C4-2B (cell line): ENCODE results near the gene BRK1.
"Not testable (repeated sequence)": the region's sequence is repeated elsewhere in the genome, so short reads cannot be mapped to it uniquely, and the experiment has no call there.

Experiments
- ZFX ChIP-seq: fragments of 450-650 bp; IDR thresholded peaks from 2 replicates; pipeline ENCODE4 v1.6.1; 2017
- TF ChIP-seq, protein P1 (sequence below): fragments of 450-650 bp; conservative IDR thresholded peaks from 2 replicates; pipeline ENCODE4 v1.5.1; 2017; ENCODE audit warnings: mild to moderate bottlenecking

DNA sequence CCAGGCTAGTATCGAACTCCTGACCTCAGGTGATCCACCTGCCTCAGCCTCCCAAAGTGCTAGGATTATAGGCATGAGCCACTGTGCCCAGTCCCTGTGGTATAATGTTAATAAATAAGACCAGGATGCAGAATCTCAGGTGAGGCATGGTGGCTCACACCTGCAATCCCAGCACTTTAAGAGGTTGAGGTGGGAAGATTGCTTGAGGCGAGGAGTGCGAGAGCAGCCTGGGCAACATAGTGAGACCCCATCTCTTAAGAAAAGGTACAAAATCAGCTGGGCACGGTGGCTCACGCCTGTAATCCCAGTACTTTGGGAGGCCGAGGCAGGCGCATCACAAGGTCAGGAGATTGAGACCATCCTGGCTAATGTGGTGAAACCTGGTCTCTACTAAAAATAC lies 59.9 kb downstream of the BRK1 start:
- TF ChIP-seq, protein P1, sequence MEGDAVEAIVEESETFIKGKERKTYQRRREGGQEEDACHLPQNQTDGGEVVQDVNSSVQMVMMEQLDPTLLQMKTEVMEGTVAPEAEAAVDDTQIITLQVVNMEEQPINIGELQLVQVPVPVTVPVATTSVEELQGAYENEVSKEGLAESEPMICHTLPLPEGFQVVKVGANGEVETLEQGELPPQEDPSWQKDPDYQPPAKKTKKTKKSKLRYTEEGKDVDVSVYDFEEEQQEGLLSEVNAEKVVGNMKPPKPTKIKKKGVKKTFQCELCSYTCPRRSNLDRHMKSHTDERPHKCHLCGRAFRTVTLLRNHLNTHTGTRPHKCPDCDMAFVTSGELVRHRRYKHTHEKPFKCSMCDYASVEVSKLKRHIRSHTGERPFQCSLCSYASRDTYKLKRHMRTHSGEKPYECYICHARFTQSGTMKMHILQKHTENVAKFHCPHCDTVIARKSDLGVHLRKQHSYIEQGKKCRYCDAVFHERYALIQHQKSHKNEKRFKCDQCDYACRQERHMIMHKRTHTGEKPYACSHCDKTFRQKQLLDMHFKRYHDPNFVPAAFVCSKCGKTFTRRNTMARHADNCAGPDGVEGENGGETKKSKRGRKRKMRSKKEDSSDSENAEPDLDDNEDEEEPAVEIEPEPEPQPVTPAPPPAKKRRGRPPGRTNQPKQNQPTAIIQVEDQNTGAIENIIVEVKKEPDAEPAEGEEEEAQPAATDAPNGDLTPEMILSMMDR: not testable (repeated sequence)
- not testable (repeated sequence) for TF ChIP-seq ZFX
